DMS 273 (cell line): ENCODE measurements around the gene NFAT5.
"Not testable (repeated sequence)": the region's sequence is repeated elsewhere in the genome, so short reads cannot be mapped to it uniquely, and the experiment has no call there.

Source experiments
- DNase-seq: peaks from one replicate; lab custom pipeline; 2025; ENCODE audit not compliant: unreplicated experiment; lab: John Stamatoyannopoulos, UW

NFAT5 gene

GRCh38 chr16:69633375-69633774 lies 67.6 kb downstream of the NFAT5 start:
- DNase-seq: no peak

GRCh38 chr16:69636563-69637146 lies 70.9 kb downstream of the NFAT5 start:
- not testable (repeated sequence) for DNase-seq

- not testable (repeated sequence) for DNase-seq
These were observed 71.6 kb downstream of the NFAT5 start for GRCh38 chr16:69637206-69637865.

GRCh38 chr16:69643997-69644396 lies 78.2 kb downstream of the NFAT5 start:
- DNase-seq: not testable (repeated sequence)

- DNase-seq: no peak
These were observed 79.0 kb downstream of the NFAT5 start for GRCh38 chr16:69644790-69645189.

GRCh38 chr16:69647020-69647419 lies 81.3 kb downstream of the NFAT5 start:
- no peak for DNase-seq

GRCh38 chr16:69651217-69651616 lies 85.5 kb downstream of the NFAT5 start:
- DNase-seq: no peak

GRCh38 chr16:69654280-69654931 lies 88.6 kb downstream of the NFAT5 start:
- DNase-seq: no peak

GRCh38 chr16:69660166-69660565 lies 94.4 kb downstream of the NFAT5 start:
- DNase-seq: no peak

GRCh38 chr16:69662901-69663300 lies 97.1 kb downstream of the NFAT5 start:
- no peak for DNase-seq

GRCh38 chr16:69663846-69664245 lies 98.1 kb downstream of the NFAT5 start:
- DNase-seq: no peak

GRCh38 chr16:69669577-69669976 lies 103.8 kb downstream of the NFAT5 start:
- DNase-seq: no peak

GRCh38 chr16:69672315-69672997 lies 106.7 kb downstream of the NFAT5 start:
- no peak for DNase-seq

- no peak for DNase-seq
These were observed 107.4 kb downstream of the NFAT5 start for GRCh38 chr16:69672998-69673713.

- DNase-seq: no peak
These were observed 114.6 kb downstream of the NFAT5 start for GRCh38 chr16:69680358-69680757.

- DNase-seq: no peak
These were observed 122.8 kb downstream of the NFAT5 start for GRCh38 chr16:69688589-69688988.

- DNase-seq: no peak
These were observed 126.5 kb downstream of the NFAT5 start for GRCh38 chr16:69691980-69692911.

- no peak for DNase-seq
These were observed 128.2 kb downstream of the NFAT5 start for GRCh38 chr16:69693916-69694315.

GRCh38 chr16:69698404-69698803 lies 132.6 kb downstream of the NFAT5 start:
- no peak for DNase-seq

- DNase-seq: no peak
These were observed 134.1 kb downstream of the NFAT5 start for GRCh38 chr16:69699915-69700314.
